Measurements from ENCODE around the gene CPED1.
"Not testable (repeated sequence)": the region's sequence is repeated elsewhere in the genome, so short reads cannot be mapped to it uniquely, and the experiment has no call there.

Gene CPED1

GRCh38 chr7:120981888-120982615, 6.5 kb upstream of the CPED1 start:
- no peak for FAIRE-seq

- not testable (repeated sequence) for FAIRE-seq
Observed at GRCh38 chr7:120983592-120983991, 4.9 kb upstream of the CPED1 start.

GRCh38 chr7:120984406-120984805, 4.1 kb upstream of the CPED1 start:
- FAIRE-seq, result no peak

GRCh38 chr7:120985130-120985758, 3.3 kb upstream of the CPED1 start:
- FAIRE-seq, result no peak

GRCh38 chr7:120985839-120986238, 2.7 kb upstream of the CPED1 start:
- no peak for FAIRE-seq

- FAIRE-seq, result no peak
Observed at GRCh38 chr7:120986650-120987049, 1.9 kb upstream of the CPED1 start.

GRCh38 chr7:120987280-120987679, 1.2 kb upstream of the CPED1 start:
- no peak for FAIRE-seq

- no peak for FAIRE-seq
Observed at GRCh38 chr7:120987683-120988590, 574 bp upstream of the CPED1 start.

- FAIRE-seq, result no peak
Observed at GRCh38 chr7:120989257-120990220, 1.0 kb downstream of the CPED1 start.

GRCh38 chr7:120990468-120991118, 2.1 kb downstream of the CPED1 start:
- no peak for FAIRE-seq

GRCh38 chr7:120991161-120991560, 2.6 kb downstream of the CPED1 start:
- no peak for FAIRE-seq

GRCh38 chr7:120991581-120991980, 3.1 kb downstream of the CPED1 start:
- no peak for FAIRE-seq

- no peak for FAIRE-seq
Observed at GRCh38 chr7:120992272-120992964, 3.9 kb downstream of the CPED1 start.

- no peak for FAIRE-seq
Observed at GRCh38 chr7:120992965-120993494, 4.5 kb downstream of the CPED1 start.

- no peak for FAIRE-seq
Observed at GRCh38 chr7:120993553-120994191, 5.2 kb downstream of the CPED1 start.

GRCh38 chr7:120994512-120995410, 6.2 kb downstream of the CPED1 start:
- FAIRE-seq, result no peak

GRCh38 chr7:120995654-120996053, 7.1 kb downstream of the CPED1 start:
- no peak for FAIRE-seq

- FAIRE-seq, result no peak
Observed at GRCh38 chr7:120996333-120996987, 7.9 kb downstream of the CPED1 start.

GRCh38 chr7:120996988-120997345, 8.5 kb downstream of the CPED1 start:
- no peak for FAIRE-seq
